ENCODE data around the gene PSMD8. TPM values are rescaled to one million over a fixed set of nuclear protein-coding genes. Genes with fewer than 3 reads are reported as not detected.

Gene PSMD8
- total RNA-seq, 1 donor from 2014 or later = 131 TPM

GRCh38 chr19:38375748-38376147 is 1.4 kb downstream of the PSMD8 start:
- Mint-ChIP-seq H3K9me3 (no peaks in the 10 kb centered on the region), H3K4me3 (peak overlapping the region; percentile 97), H3K36me3 (peaks cover 8% of the 10 kb centered on the region), H3K27me3 (ENCODE audit: low read depth) (peaks cover 11% of the 10 kb centered on the region), H3K27ac (peak overlapping the region; percentile 98), H3K4me1 (peaks cover 21% of the 10 kb centered on the region)
- no peak for DNase-seq (ENCODE audit: low spot score in 2 of 2, unreplicated experiment in 2 of 2)
- TF ChIP-seq, protein P1, sequence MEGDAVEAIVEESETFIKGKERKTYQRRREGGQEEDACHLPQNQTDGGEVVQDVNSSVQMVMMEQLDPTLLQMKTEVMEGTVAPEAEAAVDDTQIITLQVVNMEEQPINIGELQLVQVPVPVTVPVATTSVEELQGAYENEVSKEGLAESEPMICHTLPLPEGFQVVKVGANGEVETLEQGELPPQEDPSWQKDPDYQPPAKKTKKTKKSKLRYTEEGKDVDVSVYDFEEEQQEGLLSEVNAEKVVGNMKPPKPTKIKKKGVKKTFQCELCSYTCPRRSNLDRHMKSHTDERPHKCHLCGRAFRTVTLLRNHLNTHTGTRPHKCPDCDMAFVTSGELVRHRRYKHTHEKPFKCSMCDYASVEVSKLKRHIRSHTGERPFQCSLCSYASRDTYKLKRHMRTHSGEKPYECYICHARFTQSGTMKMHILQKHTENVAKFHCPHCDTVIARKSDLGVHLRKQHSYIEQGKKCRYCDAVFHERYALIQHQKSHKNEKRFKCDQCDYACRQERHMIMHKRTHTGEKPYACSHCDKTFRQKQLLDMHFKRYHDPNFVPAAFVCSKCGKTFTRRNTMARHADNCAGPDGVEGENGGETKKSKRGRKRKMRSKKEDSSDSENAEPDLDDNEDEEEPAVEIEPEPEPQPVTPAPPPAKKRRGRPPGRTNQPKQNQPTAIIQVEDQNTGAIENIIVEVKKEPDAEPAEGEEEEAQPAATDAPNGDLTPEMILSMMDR (IDR thresholded peaks at IDR 0.05; ENCODE audit: unreplicated experiment) = no peak

GRCh38 chr19:38376576-38376975 is 2.2 kb downstream of the PSMD8 start:
- Mint-ChIP-seq H3K36me3 (peaks cover 13% of the 10 kb centered on the region), H3K4me1 (peaks cover 21% of the 10 kb centered on the region), H3K27me3 (ENCODE audit: low read depth) (peaks cover 6% of the 10 kb centered on the region), H3K27ac (peak overlapping the region; percentile 98), H3K4me3 (peak overlapping the region; percentile 97), H3K9me3 (no peaks in the 10 kb centered on the region)
- TF ChIP-seq, protein P1 (IDR thresholded peaks at IDR 0.05; ENCODE audit: unreplicated experiment) = no peak
- DNase-seq (ENCODE audit: low spot score in 2 of 2, unreplicated experiment in 2 of 2) = no peak

GRCh38 chr19:38377052-38377451 is 2.7 kb downstream of the PSMD8 start:
- Mint-ChIP-seq H3K27me3 (ENCODE audit: low read depth) (peaks cover 2% of the 10 kb centered on the region), H3K9me3 (no peaks in the 10 kb centered on the region), H3K36me3 (peaks cover 17% of the 10 kb centered on the region), H3K4me1 (peaks cover 21% of the 10 kb centered on the region), H3K4me3 (no peak overlapping the region), H3K27ac (no peak overlapping the region)
- DNase-seq (ENCODE audit: low spot score in 2 of 2, unreplicated experiment in 2 of 2) = no peak
- TF ChIP-seq, protein P1 (IDR thresholded peaks at IDR 0.05; ENCODE audit: unreplicated experiment) = no peak

DNA sequence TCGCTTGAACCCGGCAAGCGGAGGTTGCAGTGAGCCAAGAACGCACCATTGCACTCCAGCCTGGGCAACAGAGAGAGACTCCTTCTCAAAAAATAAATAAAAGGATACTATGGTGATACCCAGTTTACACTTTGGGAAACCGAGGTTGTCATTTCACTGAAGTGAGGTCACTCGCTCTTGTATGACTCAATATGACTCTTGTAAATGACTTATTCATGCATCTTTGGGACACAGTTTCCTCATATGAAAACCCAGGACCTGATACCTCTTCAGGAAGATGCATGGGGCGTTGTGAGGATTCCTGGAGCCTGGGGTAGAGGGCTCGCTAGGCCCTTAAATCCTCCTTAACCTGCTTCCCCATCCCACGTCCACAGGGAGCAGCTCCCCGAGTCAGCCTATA is 4.5 kb downstream of the PSMD8 start:
- Mint-ChIP-seq H3K27ac (no peak overlapping the region), H3K36me3 (peaks cover 28% of the 10 kb centered on the region), H3K9me3 (no peaks in the 10 kb centered on the region), H3K27me3 (ENCODE audit: low read depth) (no peaks in the 10 kb centered on the region), H3K4me3 (no peak overlapping the region), H3K4me1 (peaks cover 21% of the 10 kb centered on the region)
- no peak for DNase-seq (ENCODE audit: low spot score in 2 of 2, unreplicated experiment in 2 of 2)
- TF ChIP-seq, protein P1 (IDR thresholded peaks at IDR 0.05; ENCODE audit: unreplicated experiment) = no peak

DNA sequence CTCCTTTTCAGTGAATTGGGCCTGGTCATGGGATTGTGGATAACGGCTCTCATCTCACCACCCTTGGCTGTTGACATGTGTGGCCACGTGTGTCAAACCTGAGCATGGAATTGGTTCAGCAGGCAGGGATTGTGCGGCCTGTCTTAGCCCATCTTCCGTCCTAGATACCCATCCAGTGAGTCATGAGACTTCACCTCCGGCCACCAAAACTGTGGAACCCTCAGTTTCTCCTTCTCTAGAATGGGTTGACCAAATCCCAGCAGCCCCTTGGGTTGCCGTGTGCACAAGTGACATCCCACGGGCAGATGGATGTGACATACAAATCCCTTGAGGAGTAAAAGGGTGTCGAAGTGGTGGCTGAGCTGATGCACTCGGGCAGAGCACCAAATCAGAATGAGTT is 6.8 kb downstream of the PSMD8 start:
- Mint-ChIP-seq H3K9me3 (no peaks in the 10 kb centered on the region), H3K36me3 (peaks cover 30% of the 10 kb centered on the region), H3K4me1 (peaks cover 6% of the 10 kb centered on the region), H3K27me3 (ENCODE audit: low read depth) (peaks cover 1% of the 10 kb centered on the region), H3K27ac (no peak overlapping the region), H3K4me3 (no peak overlapping the region)
- DNase-seq (ENCODE audit: low spot score in 2 of 2, unreplicated experiment in 2 of 2) = no peak
- TF ChIP-seq, protein P1 (IDR thresholded peaks at IDR 0.05; ENCODE audit: unreplicated experiment) = no peak

DNA sequence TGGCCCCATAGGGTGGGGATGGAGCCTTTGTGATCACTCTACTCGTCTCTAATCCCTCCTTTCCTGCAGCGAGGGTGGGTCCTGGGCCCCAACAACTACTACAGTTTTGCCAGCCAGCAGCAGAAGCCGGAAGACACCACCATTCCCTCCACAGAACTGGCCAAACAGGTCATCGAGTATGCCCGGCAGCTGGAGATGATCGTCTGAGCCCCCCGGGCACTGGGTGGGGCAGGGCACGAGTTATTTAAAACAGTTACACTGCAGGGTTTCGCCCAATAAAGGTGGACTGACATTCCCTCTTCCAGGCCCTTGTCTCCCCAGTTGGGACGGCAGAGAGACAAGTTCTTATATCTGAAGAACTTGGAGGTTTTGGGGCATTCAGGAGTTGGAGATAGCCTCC is 8.8 kb downstream of the PSMD8 start:
- H3K27ac Mint-ChIP-seq = no peak overlapping the region
- peaks cover 10% of the 10 kb centered on the region for H3K27me3 Mint-ChIP-seq (ENCODE audit: low read depth)
- TF ChIP-seq, protein P1 (IDR thresholded peaks at IDR 0.05; ENCODE audit: unreplicated experiment) = no peak
- H3K9me3 Mint-ChIP-seq = no peaks in the 10 kb centered on the region
- peaks cover 33% of the 10 kb centered on the region for H3K36me3 Mint-ChIP-seq
- peaks cover 7% of the 10 kb centered on the region for H3K4me1 Mint-ChIP-seq
- no peak overlapping the region for H3K4me3 Mint-ChIP-seq
- no peak for DNase-seq (ENCODE audit: low spot score in 2 of 2, unreplicated experiment in 2 of 2)
